Stimulated activated naive B cell treated with anti-CD40 and anti-IgM and Interleukin-4, amounts not matched to agents 10 μg/mL and 1 μg/mL and 100 μg/mL, for 72 hours (primary cell): Measurements from ENCODE around the gene TACC3.
A peak's percentile ranks its signal among the peaks of the same experiment; 100 is the strongest.
"Not testable (repeated sequence)": the region's sequence is repeated elsewhere in the genome, so short reads cannot be mapped to it uniquely, and the experiment has no call there.

Experiments
- ATAC-seq, 2 donors: fragments of 150-1000 bp; cut with Tn5 transposase; replicated peaks; 2 replicates each; pipeline ENCODE4 v1.10.0; 2021; ENCODE audit warnings: moderate library complexity in 1 of 2
- DNase-seq: peaks from one replicate; pipeline ENCODE4 v3.0.0; 2021
- H3K27ac Mint-ChIP-seq: one replicate; pipeline ENCODE4 v1.8.0; 2022; ENCODE audit warnings: mild to moderate bottlenecking, mixed read lengths
- H3K27me3 Mint-ChIP-seq, 2 donors: one replicate each; pipeline ENCODE4 v1.8.0; 2022; ENCODE audit warnings: mixed read lengths in 2 of 2
- H3K36me3 Mint-ChIP-seq, 2 donors: one replicate each; pipeline ENCODE4 v1.8.0; 2022; ENCODE audit warnings: mixed read lengths in 2 of 2, mild to moderate bottlenecking in 1 of 2
- H3K4me1 Mint-ChIP-seq, 2 donors: one replicate each; pipeline ENCODE4 v1.8.0; 2022; ENCODE audit warnings: mixed read lengths in 2 of 2, mild to moderate bottlenecking in 1 of 2
- H3K4me3 Mint-ChIP-seq, 2 donors: one replicate each; pipeline ENCODE4 v1.8.0; 2022; ENCODE audit warnings: mild to moderate bottlenecking in 2 of 2, mixed read lengths in 2 of 2, moderate library complexity in 1 of 2
- H3K9me3 Mint-ChIP-seq, 2 donors: one replicate each; pipeline ENCODE4 v1.8.0; 2022; ENCODE audit warnings: mixed read lengths in 2 of 2, mild to moderate bottlenecking in 1 of 2

The TACC3 gene

DNA sequence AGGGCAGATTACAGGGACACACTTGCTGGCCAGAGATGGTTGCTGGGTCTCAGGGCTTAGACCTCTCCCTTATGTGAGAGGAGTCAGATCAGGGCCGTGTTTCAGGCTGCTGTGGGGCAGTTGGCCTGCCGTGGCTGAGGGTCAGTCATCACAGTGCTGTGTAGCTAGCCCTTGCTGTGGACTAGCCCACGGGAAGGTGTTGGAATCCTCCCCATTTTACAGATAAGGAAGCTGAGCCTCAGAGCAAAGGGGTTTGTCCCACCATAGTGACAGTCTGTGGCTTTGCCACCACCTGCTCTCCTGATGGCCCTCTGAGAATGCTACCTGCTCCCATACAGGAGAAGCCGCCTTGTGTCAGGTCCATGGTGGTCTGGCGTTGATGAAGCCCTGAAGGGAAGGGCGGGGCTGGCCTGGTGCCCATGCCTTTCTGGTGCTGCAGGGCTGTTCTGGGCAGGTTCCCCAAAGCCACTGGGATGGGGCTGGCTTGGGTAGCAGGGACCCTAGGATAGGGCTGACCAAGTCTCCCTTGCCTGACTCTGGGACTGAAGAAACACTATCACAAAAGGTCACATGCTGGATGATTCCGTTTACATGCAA lies 34.8 kb upstream of the TACC3 start:
- Mint-ChIP-seq H3K4me1 (peaks cover 2 to 13% of the 10 kb centered on the region in 2 donors), H3K27ac (no peak overlapping the region), H3K36me3 (peaks cover 12 to 21% of the 10 kb centered on the region in 2 donors), H3K4me3 (no peak overlapping the region), H3K27me3 (no peaks in the 10 kb centered on the region), H3K9me3 (no peaks in the 10 kb centered on the region)
- no peak for DNase-seq
- no peak for ATAC-seq

DNA sequence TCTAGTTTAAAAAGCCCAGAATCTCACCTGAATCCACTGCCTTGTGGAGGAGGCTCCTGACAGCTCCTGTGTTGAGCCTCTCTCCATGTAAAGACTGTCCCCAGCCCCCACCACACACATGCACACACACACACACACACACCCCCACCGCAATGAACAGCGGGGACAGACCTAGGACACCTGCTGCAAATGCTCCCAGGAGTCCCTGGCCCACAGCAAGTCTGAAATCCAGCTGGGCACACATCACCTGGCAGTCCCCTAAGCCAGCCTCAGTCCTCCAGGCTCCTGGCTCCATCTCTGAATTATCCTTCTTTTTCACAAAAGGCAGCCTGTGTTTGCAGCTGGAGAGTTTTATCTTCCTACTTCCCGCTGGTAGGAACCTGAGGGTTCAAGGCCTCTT lies 30.6 kb upstream of the TACC3 start:
- no peak for ATAC-seq
- no peak overlapping the region for H3K4me3 Mint-ChIP-seq
- H3K9me3 Mint-ChIP-seq: no peaks in the 10 kb centered on the region
- no peaks in the 10 kb centered on the region for H3K27me3 Mint-ChIP-seq
- H3K4me1 Mint-ChIP-seq: peaks cover 0 to 3% of the 10 kb centered on the region in 2 donors
- DNase-seq: no peak
- H3K36me3 Mint-ChIP-seq: peaks cover 34 to 47% of the 10 kb centered on the region in 2 donors
- H3K27ac Mint-ChIP-seq: peak overlapping the region; percentile 52

DNA sequence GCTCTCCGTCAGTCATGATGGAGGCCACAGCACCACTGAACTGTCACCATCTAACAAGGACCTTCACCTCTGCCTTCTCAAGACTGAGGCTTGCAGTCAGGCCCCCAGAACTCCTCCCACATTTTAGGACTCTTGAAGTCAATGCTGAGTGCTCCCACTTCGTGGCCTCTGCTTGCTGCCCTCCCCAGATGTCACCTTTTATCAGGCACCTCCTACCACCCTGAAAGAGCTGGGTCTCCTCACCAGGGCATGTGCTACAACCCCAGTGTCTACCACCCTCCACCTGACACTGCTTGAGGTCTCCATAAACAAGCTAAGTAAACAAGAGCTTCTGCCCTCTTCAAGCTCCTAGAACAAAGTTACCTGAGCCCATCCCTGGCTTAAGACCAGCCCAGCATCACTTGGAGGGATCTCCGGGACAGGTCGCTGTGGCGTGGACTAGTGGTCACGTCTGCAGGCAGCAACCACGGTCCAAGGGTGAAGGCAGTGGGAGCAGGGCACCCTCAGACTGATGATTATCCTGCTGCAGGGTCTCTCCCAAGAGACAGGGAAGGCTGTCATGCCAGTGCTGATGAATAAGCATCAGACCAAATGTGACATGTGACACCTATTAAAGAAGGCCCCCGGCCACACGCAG lies 29.5 kb upstream of the TACC3 start:
- Mint-ChIP-seq H3K36me3 (peaks cover 39 to 53% of the 10 kb centered on the region in 2 donors), H3K27me3 (no peaks in the 10 kb centered on the region), H3K9me3 (no peaks in the 10 kb centered on the region), H3K4me1 (peaks cover 0 to 3% of the 10 kb centered on the region in 2 donors), H3K4me3 (no peak overlapping the region), H3K27ac (no peak overlapping the region)
- ATAC-seq (no peak), DNase-seq (no peak)

DNA sequence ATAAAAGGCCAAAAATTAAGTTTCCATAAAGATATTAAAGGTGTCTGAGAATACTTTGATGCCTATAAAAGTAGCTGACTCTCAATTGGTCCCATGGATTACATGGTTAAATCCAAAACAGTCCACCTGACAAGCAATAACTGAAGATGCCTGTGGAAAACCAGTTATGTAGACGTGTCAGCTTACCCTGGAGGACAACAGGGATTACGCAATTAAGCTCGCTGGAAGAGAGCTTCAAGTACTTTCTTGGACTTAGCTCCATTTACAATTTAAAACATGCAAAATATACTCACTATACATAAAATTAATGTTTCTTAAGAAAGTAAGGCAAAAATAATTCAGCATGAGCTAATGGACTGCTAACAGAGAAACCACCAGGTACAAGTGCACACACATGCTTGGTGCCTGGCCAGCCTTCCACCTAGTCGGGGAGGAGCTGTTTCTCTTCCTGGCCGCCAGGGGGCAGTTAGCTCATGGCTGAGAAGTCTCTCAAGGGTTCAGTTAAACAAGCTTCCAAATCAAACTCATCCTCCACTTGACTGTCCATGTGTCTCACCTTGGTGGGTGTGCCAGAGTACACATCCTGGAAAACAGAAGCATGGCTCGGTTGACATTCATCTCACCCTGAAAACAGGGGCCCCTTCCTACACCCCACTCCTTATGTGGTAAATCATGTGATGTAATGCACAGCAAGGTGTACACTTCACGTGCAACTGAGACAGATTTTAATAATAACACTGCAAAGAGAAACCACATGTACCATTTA lies 28.0 kb upstream of the TACC3 start:
- no peak overlapping the region for H3K27ac Mint-ChIP-seq
- H3K4me3 Mint-ChIP-seq: no peak overlapping the region
- H3K9me3 Mint-ChIP-seq: no peaks in the 10 kb centered on the region
- H3K4me1 Mint-ChIP-seq: peaks cover 0 to 3% of the 10 kb centered on the region in 2 donors
- ATAC-seq (peak; percentile 97), DNase-seq (peak; percentile 55)
- peaks cover 42 to 62% of the 10 kb centered on the region in 2 donors for H3K36me3 Mint-ChIP-seq
- H3K27me3 Mint-ChIP-seq: no peaks in the 10 kb centered on the region

DNA sequence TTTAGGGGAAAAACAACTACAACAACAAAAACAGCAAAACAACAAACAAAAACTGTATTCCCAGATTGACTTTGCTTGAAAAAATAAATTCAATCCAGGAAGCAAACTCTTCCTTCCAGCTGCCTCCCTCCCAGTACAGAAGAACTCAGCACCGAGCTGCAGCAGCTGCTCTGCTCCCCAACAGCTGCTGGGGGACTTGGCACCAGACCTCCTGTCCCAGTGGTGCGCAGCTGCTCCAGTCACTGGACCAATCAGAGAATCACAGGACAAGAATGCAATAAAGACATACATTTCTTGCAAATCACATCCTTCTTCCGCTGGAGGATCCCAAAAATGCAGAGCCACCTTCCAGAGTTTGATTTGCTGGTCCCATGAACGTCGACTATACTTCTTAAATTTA lies 25.4 kb upstream of the TACC3 start:
- DNase-seq: no peak
- Mint-ChIP-seq H3K27me3 (no peaks in the 10 kb centered on the region), H3K36me3 (peaks cover 37 to 53% of the 10 kb centered on the region in 2 donors), H3K27ac (peak overlapping the region; percentile 14), H3K4me3 (no peak overlapping the region), H3K9me3 (no peaks in the 10 kb centered on the region), H3K4me1 (peaks cover 0 to 3% of the 10 kb centered on the region in 2 donors)
- no peak for ATAC-seq

DNA sequence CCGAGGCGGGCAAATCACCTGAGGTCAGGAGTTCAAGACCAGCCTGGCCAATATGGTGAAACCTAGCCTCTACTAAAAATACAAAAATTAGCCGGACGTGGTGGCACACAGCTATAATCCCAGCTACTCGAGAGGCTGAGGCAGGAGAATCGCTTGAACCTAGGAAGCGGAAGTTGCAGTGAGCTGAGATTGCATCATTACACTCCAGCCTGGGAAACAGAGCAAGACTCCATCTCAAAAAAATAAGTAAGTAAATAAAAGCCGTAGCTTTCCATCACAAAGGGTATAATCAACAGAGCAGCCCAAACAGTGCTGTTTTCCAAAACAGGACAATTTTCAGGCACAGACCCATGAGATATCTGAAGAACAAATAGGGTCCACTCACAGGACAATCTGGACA lies 19.6 kb upstream of the TACC3 start:
- DNase-seq, H3K9me3 Mint-ChIP-seq, H3K27ac Mint-ChIP-seq, ATAC-seq, H3K4me3 Mint-ChIP-seq, H3K27me3 Mint-ChIP-seq: not testable (repeated sequence)
- Mint-ChIP-seq H3K4me1 (peaks cover 2 to 12% of the 10 kb centered on the region in 2 donors), H3K36me3 (peaks cover 18 to 40% of the 10 kb centered on the region in 2 donors)

DNA sequence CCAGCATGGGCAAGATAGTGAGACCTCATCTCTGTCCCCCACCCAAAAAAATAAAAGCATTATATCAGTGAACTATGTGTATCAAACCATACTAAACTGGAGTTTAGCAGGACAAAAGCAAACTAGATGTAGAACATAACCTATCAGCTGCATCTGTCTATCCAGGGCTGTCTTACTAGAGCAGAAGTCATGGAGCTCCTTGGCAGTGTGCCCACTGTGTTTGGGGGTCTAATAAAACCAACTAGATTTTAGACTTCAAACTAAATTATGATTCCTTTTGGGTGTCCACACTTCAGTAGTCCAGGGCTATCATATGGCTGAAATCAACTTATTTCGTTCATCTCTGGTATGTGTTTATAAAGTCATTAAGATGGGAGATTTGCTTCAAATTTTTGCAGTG lies 17.5 kb upstream of the TACC3 start:
- ATAC-seq (no peak), DNase-seq (no peak)
- Mint-ChIP-seq H3K27me3 (no peaks in the 10 kb centered on the region), H3K9me3 (no peaks in the 10 kb centered on the region), H3K4me1 (peaks cover 6 to 12% of the 10 kb centered on the region in 2 donors), H3K27ac (no peak overlapping the region), H3K4me3 (no peak overlapping the region), H3K36me3 (peaks cover 16 to 36% of the 10 kb centered on the region in 2 donors)

DNA sequence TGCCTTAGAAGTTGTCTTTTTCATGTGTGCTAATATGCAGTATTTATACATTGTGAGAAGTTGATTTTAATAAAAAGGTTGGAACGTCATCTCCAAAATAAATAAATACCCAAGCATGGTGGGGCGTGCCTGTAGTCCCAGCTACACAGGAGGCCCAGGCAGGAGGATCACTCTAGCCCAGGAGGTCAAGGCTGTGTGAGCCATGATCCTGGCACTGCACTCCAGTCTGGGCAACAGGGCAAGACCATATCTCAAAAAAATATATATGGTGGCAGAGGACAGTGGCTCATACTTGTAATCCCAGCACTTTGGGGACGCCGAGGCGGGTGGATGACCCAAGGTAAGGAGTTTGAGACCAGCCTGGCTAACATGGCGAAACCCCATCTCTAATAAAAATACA lies 15.6 kb upstream of the TACC3 start:
- Mint-ChIP-seq H3K4me3 (no peak overlapping the region), H3K9me3 (no peaks in the 10 kb centered on the region), H3K36me3 (peaks cover 21 to 40% of the 10 kb centered on the region in 2 donors), H3K4me1 (peaks cover 12 to 27% of the 10 kb centered on the region in 2 donors), H3K27me3 (no peaks in the 10 kb centered on the region), H3K27ac (no peak overlapping the region)
- DNase-seq (no peak), ATAC-seq (no peak)

DNA sequence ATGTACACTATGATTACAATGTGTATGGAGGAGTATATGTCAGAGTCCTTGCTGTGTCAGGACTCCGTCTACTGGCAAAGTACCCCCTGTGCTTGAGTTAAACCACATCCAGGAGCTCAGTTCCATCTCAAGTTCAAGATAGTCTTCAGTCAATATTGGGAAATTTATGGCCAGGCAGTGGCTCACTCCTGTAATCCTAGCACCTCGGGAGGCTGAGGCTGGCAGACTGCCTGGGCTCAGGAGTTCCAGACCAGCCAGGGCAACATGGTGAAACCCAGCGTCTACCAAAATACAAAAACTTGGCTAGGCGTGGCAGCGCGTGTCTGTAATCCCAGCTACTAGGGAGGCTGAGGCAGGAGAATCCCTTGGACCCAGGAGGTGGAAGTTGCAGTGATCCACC lies 15.0 kb upstream of the TACC3 start:
- DNase-seq (no peak), ATAC-seq (no peak)
- Mint-ChIP-seq H3K27me3 (no peaks in the 10 kb centered on the region), H3K9me3 (no peaks in the 10 kb centered on the region), H3K4me1 (peaks cover 17 to 34% of the 10 kb centered on the region in 2 donors), H3K36me3 (peaks cover 25 to 45% of the 10 kb centered on the region in 2 donors), H3K4me3 (no peak overlapping the region), H3K27ac (no peak overlapping the region)

DNA sequence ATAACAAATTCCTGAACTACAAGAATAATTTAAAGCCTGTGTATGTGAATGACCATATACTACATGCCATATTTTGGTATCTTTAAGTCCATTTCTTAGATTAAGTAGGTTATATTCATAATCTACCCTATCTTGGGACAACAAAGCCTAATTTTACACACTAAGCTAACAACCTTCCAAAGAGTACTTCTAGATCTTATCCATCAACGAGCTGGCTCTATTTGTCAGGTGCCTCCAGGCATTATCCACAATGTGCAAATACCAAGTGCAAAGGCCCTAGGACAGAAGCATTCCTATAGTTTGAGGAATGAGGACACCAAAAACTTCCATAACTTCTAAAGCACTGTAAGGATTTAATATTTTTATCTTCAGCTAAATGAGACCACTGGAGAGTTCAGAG lies 12.7 kb upstream of the TACC3 start:
- H3K4me3 Mint-ChIP-seq: no peak overlapping the region
- no peak for ATAC-seq
- no peak overlapping the region for H3K27ac Mint-ChIP-seq
- H3K4me1 Mint-ChIP-seq: peaks cover 17 to 39% of the 10 kb centered on the region in 2 donors
- H3K9me3 Mint-ChIP-seq: no peaks in the 10 kb centered on the region
- H3K36me3 Mint-ChIP-seq: peaks cover 29 to 46% of the 10 kb centered on the region in 2 donors
- no peak for DNase-seq
- H3K27me3 Mint-ChIP-seq: no peaks in the 10 kb centered on the region

DNA sequence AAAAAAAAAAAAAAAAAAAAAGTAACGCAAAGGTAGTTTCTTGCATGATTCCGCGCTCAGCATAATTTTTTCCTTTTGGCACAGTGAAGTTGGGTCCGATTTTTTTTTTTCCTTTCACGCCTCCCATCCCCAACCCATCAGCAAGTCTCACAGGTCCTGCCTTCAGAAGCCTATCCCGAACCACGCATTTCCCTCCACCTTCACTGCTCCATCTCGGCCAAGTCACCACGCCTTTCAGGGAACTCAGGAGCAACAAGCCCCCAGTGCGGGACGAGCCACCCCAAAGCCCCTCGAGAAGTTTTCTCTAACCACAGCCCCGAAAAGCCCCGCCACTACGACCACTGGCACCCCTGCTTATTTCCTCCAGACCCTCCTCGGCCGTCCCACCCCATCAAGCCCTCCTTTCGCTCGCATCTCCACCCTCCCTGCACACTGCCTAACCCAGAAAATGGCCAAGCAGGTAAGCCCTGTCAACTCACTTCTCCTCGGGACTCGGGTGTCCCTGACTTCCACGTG lies 10.2 kb upstream of the TACC3 start:
- DNase-seq: no peak
- peaks cover 35 to 44% of the 10 kb centered on the region in 2 donors for H3K36me3 Mint-ChIP-seq
- H3K9me3 Mint-ChIP-seq: no peaks in the 10 kb centered on the region
- peak in 1 of 2 donors; percentile 0 for ATAC-seq
- peaks cover 32 to 53% of the 10 kb centered on the region in 2 donors for H3K4me1 Mint-ChIP-seq
- peak overlapping the region; percentile 95 for H3K27ac Mint-ChIP-seq
- H3K27me3 Mint-ChIP-seq: no peaks in the 10 kb centered on the region
- peak overlapping the region; percentile 91 to 93 for H3K4me3 Mint-ChIP-seq

DNA sequence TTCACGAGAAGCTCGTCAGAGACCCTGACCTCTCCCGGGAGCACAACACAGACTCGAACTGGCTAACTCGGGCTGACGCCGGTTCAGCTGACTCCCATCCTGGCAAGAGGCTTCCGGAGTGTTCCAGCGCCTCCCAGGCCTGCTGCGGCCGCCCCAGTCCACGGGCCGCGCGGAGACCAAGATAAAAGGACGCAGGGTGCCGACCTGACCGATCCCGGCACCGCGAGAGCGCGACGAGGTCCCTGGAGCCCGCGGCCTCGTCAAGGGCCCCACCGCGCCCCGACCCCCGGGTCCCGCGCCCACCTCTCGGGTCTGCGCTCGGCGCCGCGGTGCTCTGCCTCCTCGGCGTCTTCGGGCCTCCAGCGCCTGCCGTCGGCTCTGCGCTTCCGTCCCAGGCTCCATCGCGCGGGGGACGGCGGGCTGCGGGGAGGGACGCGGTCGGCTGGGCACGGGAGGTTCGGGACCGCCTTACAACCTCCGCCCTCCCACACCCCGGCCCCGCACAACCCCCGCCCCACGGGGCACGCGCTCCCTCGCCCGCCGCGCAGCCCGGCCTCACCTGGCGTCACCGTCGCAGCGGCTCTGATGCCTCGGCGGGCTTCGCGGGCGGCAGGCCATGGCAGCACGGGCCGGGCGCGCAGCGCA lies 9.6 kb upstream of the TACC3 start:
- Mint-ChIP-seq H3K27me3 (no peaks in the 10 kb centered on the region), H3K4me3 (peak overlapping the region; percentile 91 to 93), H3K9me3 (no peaks in the 10 kb centered on the region), H3K27ac (peak overlapping the region; percentile 95), H3K4me1 (peaks cover 36 to 59% of the 10 kb centered on the region in 2 donors), H3K36me3 (peaks cover 31 to 46% of the 10 kb centered on the region in 2 donors)
- DNase-seq: no peak
- peak; percentile 1 for ATAC-seq

DNA sequence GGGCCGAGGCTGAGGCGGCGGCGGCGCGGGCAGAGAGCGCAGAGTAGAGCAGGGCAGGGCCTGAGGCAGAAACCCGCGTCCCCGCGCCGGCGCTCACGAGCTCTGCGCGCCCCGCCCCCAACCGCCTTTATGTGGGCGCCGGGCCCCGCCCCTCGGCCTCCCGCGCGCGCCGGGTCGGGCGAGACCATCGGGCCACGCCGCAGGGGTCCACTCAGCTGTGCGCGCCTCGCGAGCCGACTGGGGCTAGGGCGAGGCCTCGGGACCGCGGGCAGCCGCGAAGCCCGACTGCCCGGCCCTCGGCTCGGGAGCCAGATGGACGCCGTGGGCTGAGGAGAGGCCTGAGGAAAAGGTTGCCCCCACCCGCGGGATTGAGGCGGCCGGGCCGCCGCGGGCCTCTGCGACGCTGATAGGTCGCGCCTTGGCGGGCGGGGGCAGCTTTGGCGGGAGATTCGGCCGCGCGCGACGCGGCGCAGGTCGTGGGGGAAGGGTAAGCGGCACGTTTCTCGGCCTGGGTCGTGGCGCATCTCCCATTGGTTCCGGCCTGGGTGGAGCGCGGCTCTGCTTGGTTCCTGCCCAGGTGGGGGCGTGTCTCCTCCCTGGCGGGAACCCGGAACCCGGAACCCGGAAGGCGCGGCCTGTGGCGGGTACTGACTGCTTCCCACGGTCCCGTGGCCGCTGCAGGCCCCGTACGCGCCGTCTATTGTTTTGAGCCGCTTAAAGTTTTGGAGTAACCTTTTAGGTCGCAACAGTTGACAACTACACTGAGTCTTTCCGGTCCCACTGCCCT lies 8.9 kb upstream of the TACC3 start, which contains the start of gene SLBP:
Gene SLBP (minus strand): TSS at position 104 of the 787 bp plus-strand sequence. CDS start 131 bp downstream, outside the sequence.
- H3K4me3 Mint-ChIP-seq: peak within 1 kb of the TSS; percentile 93 to 98
- ATAC-seq: peak; percentile 88 to 91
- H3K9me3 Mint-ChIP-seq: no peaks in the 10 kb centered on the region
- peaks cover 38 to 65% of the 10 kb centered on the region in 2 donors for H3K4me1 Mint-ChIP-seq
- no peaks in the 10 kb centered on the region for H3K27me3 Mint-ChIP-seq
- peaks cover 31 to 46% of the 10 kb centered on the region in 2 donors for H3K36me3 Mint-ChIP-seq
- DNase-seq: peak; percentile 99
- H3K27ac Mint-ChIP-seq: peak within 1 kb of the TSS; percentile 98
